IPS-11a (cell line): ENCODE data around the gene RTEL1.
A peak's percentile ranks its signal among the peaks of the same experiment; 100 is the strongest.
"Not testable (repeated sequence)": the region's sequence is repeated elsewhere in the genome, so short reads cannot be mapped to it uniquely, and the experiment has no call there.

Source experiments
- H3K4me3 ChIP-seq: one replicate; pipeline ENCODE4 v1.5.1; 2013; ENCODE audit warnings: low read depth, low read length, control low read depth

RTEL1 gene

DNA sequence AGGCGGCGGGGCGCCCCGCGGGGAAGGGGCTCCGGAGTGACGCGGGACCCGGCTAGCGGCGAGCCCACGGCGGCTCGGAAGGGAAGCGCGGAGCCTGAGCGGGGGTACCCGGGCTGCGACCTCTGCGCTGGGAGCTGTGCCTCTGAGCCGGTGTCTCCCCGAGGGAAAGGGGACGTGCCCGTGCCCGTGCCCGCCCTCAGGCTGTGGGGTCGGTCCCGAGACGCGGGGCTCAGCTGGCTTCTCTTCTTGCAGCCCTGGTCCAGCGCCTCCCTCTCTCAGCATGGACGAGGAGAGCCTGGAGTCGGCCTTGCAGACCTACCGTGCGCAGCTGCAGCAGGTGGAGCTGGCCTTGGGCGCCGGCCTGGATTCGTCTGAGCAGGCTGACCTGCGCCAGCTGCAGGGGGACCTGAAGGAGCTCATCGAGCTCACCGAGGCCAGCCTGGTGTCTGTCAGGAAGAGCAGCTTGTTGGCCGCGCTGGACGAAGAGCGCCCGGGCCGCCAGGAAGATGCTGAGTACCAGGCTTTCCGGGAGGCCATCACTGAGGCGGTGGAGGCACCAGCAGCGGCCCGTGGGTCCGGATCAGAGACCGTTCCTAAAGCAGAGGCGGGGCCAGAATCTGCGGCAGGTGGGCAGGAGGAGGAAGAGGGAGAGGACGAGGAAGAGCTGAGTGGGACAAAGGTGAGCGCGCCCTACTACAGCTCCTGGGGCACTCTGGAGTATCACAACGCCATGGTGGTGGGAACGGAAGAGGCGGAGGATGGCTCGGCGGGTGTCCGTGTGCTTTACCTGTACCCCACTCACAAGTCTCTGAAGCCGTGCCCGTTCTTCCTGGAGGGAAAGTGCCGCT is 50.4 kb downstream of the RTEL1 start:
- H3K4me3 ChIP-seq: peak overlapping the region; percentile 91

DNA sequence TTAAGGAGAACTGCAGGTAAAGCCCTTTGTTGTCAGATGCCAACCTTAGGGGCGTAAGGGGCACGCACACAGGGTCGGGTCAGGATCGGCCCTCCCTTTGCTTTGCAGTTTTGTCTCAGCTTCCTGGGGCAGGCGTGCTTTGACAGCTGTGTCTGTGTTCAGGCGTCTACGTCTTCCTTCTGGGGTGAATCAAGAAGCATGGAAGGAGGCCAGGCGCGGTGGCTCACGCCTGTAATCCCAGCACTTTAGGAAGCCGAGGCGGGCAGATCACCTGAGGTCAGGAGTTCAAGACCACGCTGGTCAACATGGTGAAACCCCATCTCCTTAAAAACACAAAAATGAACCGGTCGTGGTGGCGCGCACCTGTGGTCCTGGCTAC is 51.0 kb downstream of the RTEL1 start:
- H3K4me3 ChIP-seq: peak overlapping the region; percentile 91

- H3K4me3 ChIP-seq: no peak overlapping the region
Measured at GRCh38 chr20:63711085-63711645, 53.1 kb downstream of the RTEL1 start.

- H3K4me3 ChIP-seq: no peak overlapping the region
Measured at GRCh38 chr20:63712191-63712590, 54.1 kb downstream of the RTEL1 start.

DNA sequence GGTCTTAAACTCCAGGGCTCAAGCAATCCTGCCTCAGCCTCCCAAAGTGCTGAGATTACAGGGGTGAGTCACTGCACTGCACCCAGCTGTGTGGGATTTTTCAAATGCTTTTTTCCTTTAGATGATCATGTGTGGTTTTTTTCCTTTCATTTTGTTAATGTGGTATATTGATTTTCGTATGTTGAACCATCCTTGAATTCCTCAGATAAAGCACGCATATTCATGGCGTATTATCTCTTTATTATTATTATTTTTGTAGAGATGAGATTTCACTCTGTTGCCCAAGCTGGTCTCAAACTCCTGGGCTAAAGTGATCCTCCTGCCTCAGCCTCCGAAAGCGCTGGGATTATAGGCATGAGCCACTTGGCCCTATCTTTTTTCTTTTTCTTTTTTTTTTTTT is 56.7 kb downstream of the RTEL1 start:
- H3K4me3 ChIP-seq: no peak overlapping the region

DNA sequence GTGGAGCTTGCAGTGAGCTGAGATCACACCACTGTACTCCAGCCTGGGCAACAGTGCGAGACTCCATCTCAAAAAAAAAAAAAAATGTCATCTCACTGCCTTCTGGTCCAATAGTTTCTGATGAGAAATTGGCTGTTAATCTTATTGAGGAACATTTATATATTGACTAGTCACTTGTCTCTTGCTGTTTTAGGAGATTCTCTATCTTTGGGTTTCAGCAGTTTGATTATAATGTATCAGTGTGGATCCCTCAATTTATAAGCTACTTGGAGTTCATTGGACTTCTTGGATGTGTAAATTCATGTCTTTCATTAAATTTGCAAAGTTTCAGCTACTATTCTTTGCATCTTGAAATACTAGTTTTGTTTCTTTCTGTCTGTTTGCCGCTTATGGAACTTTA is 60.9 kb downstream of the RTEL1 start:
- no peak overlapping the region for H3K4me3 ChIP-seq

DNA sequence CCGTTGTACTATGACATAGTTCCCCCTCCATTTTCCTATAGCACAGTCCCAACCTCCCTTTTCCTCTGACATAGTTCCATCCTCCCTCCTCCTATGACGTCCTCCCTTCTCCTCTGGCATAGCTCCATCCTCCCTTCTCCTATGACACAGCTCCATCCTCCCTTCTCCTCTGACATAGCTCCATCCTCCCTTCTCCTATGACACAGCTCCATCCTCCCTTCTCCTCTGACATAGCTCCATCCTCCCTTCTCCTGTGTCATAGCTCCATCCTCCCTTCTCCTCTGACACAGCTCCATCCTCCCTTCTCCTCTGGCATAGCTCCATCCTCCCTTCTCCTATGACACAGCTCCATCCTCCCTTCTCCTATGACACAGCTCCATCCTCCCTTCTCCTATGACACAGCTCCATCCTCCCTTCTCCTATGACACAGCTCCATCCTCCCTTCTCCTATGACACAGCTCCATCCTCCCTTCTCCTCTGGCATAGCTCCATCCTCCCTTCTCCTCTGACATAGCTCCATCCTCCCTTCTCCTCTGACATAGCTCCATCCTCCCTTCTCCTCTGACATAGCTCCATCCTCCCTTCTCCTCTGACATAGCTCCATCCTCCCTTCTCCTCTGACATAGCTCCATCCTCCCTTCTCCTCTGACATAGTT is 65.0 kb downstream of the RTEL1 start:
- not testable (repeated sequence) for H3K4me3 ChIP-seq

GRCh38 chr20:63730189-63730733 is 72.1 kb downstream of the RTEL1 start:
- H3K4me3 ChIP-seq: not testable (repeated sequence)

GRCh38 chr20:63731410-63731809 is 73.3 kb downstream of the RTEL1 start:
- H3K4me3 ChIP-seq: no peak overlapping the region

DNA sequence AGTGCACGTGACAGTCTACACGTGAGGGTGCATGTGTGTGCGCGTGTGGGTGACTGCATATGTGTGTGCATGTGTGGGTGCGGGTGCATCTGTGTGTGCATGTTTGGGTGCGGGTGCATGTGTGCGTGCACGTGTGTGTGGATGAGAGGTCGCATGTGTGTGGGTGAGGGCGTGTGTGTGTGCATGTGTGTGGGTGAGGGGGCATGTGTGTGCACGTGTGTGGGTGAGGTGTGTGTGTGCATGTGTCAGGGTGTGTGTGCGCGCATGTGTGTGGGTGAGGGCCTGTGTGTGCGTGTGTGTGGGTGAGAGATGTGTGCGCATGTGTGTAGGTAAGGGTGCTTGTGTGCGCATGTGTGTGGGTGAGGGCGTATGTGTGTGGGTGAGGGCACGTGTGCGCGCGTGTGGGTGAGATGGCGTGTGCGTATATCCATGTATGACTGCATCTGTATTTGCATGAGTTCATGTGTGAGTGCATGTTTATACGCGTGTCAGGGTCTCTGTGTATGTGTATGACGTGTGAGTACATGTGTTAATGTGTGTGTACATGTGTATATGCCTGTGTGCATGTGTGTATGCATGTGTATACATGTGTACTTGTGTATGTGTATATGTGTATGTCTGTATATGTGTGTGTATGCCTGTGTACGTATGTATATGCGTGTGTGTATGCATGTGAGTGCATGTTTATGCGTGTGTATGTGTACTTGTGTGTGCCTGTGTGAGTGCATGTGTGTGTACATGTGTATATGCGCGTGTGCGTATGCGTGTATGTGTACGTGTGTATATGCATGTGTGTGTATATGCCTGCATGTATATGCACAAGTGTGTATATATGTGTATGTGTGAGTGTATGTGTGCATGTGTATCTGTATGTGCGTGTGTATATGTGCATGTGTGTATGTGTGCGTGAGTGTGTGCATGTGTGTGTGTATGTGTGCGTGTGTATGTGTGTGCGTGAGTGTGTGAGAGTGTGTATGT is 74.3 kb downstream of the RTEL1 start:
- H3K4me3 ChIP-seq: no peak overlapping the region

GRCh38 chr20:63733117-63733516 is 75.0 kb downstream of the RTEL1 start:
- H3K4me3 ChIP-seq: no peak overlapping the region

DNA sequence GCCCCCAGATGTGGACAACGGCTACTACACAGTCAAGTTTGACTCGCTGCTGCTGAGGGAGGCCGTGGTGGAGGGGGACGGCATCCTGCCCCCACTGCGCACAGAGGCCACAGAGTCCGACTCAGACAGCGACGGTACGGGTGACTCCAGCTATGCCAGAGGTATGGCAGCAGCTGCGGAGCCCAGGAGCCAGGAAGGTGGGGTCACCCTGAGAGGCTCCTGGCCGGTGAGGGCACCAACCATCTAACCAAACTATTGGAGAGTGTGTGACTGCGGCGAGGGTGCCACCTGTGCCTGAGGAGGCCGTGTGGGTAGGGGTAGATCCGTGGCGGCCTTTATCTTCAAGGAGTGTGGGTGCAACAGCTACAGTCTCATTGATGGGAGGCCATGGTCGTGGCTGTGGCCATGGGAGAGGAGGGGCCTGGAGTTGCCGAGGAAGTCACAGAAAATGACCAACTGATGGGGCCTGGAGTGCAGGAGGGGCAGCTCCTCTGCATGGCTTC is 75.5 kb downstream of the RTEL1 start:
- no peak overlapping the region for H3K4me3 ChIP-seq

- H3K4me3 ChIP-seq: no peak overlapping the region
Measured at GRCh38 chr20:63734111-63734945, 76.2 kb downstream of the RTEL1 start.

DNA sequence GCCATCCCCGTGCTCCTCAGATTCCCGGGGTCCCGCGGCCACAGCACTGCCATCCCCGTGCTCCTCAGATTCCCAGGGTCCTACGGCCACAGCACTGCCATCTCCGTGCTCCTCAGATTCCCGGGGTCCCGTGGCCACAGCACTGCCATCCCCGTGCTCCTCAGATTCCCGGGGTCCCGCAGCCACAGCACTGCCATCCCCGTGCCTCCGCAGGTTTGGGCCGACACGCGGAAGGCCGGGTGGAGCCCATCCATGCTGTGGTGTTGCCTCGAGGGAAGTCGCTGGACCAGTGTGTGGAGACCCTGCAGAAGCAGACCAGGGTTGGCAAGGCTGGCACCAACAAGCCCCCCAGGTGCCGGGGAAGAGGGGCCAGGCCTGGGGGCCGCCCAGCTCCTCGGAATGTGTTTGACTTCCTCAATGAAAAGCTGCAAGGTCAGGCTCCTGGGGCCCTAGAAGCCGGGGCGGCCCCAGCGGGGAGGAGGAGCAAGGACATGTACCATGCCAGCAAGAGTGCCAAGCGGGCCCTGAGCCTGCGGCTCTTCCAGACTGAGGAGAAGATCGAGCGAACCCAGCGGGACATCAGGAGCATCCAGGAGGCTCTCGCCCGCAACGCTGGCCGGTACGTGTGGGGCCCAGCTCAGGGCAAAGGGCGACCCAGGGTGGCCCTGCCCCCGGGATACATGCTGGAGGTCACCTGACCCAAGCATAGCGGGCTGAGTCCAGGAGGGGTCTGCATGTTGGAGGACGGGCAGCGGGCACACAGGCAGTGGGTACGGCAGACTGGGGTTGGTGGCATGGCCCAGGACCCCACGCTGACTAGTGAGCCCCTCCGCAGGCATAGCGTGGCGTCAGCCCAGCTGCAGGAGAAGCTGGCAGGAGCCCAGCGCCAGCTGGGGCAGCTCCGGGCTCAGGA is 77.1 kb downstream of the RTEL1 start:
- no peak overlapping the region for H3K4me3 ChIP-seq

DNA sequence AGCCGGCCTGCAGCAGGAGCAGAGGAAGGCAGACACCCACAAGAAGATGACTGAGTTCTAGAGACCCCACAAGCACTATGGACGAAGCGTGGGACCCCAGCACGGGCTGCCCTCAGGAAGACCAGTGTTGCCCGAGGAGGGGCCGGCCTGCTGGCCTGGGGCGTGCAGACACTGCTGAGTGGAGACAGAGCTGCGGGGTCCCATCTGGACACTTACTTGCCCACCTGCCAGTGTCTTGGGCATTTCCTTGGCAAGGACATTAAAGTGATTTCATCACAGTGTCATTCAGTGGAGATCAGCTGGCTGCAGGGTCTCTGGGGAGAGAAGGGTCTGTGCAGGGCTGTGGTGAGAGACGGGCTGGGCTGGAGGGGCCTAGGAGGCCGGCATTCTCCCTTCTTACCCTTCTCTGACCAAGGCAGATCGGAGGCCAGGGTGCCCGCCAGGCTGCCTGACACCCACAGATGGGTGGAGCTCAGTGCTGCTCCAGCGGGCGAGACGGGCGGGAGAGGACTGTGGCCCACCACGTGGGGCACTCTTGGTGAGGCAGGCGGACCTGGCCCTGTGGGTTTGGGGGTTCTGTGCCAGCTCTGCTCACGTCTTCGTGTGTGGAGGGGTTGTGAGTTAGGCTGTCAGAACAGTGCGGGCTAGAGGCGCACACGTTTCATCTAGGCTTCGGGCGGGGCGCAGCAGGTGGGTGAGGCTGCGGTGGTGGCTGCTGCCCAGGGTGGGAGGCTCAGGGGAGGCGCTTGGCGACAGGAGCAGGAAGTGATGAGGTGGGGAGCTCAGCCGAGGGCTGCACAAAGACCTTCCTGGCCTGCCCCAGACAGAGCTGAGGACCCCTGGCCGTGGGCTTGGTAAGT is 78.0 kb downstream of the RTEL1 start, which contains the start of gene LIME1:
LIME1 (plus strand) TSS at position 806 of the 860 bp plus-strand sequence. CDS start 886 bp downstream, outside the sequence.
- peak within 1 kb of the TSS; percentile 20 for H3K4me3 ChIP-seq

DNA sequence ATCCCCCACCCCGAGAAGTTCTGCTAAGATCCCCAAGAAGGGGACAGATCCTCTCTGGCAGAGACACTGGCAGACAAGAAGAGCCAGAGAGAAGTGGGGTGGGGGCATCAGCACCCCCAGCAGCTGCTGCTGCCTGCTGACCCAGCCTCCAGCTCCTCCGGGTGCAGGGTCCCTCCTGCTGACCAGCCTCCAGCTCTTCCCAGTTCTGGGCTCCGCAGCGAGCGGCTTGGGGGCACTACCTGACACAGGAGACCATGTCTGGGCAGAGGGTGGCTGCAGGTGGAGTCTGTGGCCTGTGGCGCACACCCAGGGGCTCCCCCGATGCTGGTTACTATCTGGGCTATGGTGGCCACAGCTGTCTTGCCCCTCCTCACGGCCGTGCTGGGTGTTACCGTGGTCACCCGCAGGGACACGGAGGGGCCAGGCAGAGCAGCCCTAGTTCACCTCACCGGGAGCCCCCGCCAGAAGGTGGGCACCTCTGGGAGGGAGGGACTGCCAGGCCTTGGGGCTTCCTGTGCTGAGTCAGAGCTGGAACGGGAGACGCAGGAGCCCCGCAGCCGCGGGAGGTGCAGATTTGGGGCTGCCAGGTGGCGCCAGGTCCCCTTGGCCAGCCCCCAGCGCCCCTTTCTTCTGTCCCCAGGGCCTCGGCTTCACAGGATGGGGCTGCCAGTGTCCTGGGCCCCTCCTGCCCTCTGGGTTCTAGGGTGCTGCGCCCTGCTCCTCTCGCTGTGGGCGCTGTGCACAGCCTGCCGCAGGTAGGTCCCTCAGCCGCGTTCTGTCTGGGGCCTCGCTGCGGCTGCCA is 79.0 kb downstream of the RTEL1 start:
- H3K4me3 ChIP-seq: peak overlapping the region; percentile 20

DNA sequence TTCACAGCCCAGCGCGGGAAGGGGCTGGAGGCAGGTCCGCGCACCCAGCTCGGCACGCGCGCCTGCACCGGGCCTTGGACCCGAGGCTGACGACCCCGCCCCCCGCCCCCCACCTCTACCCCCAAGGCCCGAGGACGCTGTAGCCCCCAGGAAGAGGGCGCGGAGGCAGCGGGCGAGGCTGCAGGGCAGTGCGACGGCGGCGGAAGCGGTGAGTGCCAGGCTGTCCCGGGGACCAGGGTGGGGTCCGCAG is 79.5 kb downstream of the RTEL1 start:
- H3K4me3 ChIP-seq: peak overlapping the region; percentile 20
